Measurements from ENCODE around the gene PGC.

Gene PGC

DNA sequence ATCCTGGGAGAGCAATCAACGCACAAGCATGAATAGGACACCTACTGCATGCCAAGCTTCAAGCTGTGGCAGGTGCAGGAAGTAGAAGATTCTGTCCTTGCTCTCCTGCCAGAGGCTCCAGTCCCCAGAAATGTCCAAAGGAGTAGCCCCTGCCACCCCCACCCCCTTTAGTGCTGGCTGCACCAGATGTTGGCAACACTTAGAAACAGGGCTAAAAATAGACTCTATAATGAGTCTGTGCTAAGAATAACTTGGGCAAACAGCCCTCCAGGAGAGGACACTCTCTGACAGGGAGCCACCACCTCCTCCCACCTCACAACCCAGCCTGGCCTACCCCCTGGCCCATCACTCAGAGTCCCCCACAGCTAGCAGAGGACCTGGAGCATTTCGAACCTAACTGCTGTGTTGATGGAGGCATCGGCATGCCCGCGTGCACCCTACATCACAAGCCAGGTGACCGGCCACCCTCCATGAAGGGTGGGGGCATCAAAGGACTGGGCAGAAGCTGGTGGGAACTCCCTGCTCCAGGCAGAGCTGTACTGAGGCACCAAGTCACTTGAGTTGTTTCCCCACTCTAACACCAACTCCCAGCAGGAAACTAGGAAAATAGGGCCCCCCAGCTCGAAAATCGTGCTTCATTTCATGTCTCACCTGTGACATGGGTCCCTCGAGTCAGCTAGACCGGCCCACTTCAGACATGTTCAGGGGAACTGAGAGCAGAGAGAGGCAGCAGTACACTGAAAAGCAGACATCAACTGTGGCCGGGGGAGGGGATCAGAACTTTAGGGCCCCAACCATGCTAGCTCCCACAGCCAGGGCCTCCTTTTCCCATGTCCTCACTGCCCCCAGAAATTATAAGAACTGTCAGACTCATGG lies 30.4 kb downstream of the PGC start:
- ChIA-PET CTCF (interaction anchor here (0.8 to 3.3 kb wide), 8 partner anchors 11 to 59 kb away, joined by 3 to 23 read pairs (median 4); no protein-coding TSS in a partner anchor), POLR2A (interaction anchor here (0.6 kb wide), 2 partner anchors 589 to 595 kb away, joined by 3 read pairs; no protein-coding TSS in a partner anchor)
- peaks cover 0 to 2% (median 0%) of the 10 kb centered on the region in 4 experiments for H3K36me3 ChIP-seq (ENCODE audit: control insufficient read depth in 4 of 4, insufficient read depth in 4 of 4, low read length in 3 of 4)
- peaks cover 0 to 41% (median 2%) of the 10 kb centered on the region in 4 experiments for H3K4me1 ChIP-seq (ENCODE audit: control extremely low read depth in 1 of 4, control insufficient read depth in 4 of 4, insufficient read depth in 4 of 4, low read length in 3 of 4)
- DNase-seq, result no peak
- H3K27ac ChIP-seq (ENCODE audit: insufficient read depth in 1 of 2, low read depth in 1 of 2, low read length in 2 of 2, poor library complexity in 1 of 2, severe bottlenecking in 2 of 2), result no peak overlapping the region
- 93% methylated on average over 11 of the region's 11 CpGs for WGBS (ENCODE audit: insufficient coverage)
- no peaks in the 10 kb centered on the region for H3K27me3 ChIP-seq (replicated peaks in 2 of 5; ENCODE audit: control insufficient read depth in 4 of 5, insufficient read depth in 5 of 5, low read length in 4 of 5)
- no peak overlapping the region for H3K4me3 ChIP-seq (ENCODE audit: control insufficient read depth in 1 of 7, extremely low read depth in 1 of 7, insufficient read depth in 4 of 7, low read depth in 2 of 7, low read length in 6 of 7)
- H3K9me3 ChIP-seq (ENCODE audit: control extremely low read depth in 1 of 5, control insufficient read depth in 4 of 5, insufficient read depth in 2 of 5, low read depth in 1 of 5, low read length in 4 of 5), result no peaks in the 10 kb centered on the region

DNA sequence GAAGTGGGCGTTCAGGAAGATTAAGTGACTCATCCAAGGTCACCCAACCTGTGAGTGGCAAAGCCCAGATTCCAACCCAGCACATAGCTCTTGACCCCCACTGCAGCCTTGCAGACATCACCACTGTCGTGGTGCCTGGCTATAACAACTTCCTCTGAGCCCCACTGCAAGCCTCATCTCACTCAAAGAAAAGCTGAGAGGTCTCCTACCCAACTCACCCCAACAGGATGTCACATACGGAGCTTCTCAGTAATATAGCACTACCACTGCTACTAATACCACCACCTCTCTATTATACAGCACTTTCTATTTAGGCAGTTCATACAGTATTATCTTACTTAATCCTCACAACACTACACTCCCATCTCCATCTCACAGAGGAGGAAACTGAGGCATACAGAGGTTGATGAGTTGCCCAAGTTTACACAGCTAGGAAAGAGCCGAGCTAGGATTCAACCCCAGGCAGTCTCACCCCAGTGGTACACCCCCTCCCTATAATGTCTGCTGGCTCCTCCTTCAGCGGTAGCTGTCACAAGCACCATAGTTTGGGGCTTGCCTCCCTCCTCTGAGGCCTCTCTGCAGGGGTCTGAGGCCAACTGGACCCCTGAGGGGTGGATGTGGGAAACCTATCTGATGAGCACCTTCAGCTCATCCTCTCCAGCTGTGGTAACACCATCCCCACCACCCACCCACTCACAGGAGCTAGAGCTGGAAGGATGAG lies 31.2 kb downstream of the PGC start:
- Histone ChIP-seq H3K9me3 (ENCODE audit: control extremely low read depth in 1 of 5, control insufficient read depth in 4 of 5, insufficient read depth in 2 of 5, low read depth in 1 of 5, low read length in 4 of 5) (no peaks in the 10 kb centered on the region), H3K27me3 (replicated peaks in 2 of 5; ENCODE audit: control insufficient read depth in 4 of 5, insufficient read depth in 5 of 5, low read length in 4 of 5) (no peaks in the 10 kb centered on the region), H3K4me3 (ENCODE audit: control insufficient read depth in 1 of 7, extremely low read depth in 1 of 7, insufficient read depth in 4 of 7, low read depth in 2 of 7, low read length in 6 of 7) (no peak overlapping the region), H3K4me1 (ENCODE audit: control extremely low read depth in 1 of 4, control insufficient read depth in 4 of 4, insufficient read depth in 4 of 4, low read length in 3 of 4) (peaks cover 0 to 41% (median 2%) of the 10 kb centered on the region in 4 experiments), H3K36me3 (ENCODE audit: control insufficient read depth in 4 of 4, insufficient read depth in 4 of 4, low read length in 3 of 4) (peaks cover 0 to 2% (median 0%) of the 10 kb centered on the region in 4 experiments), H3K27ac (ENCODE audit: insufficient read depth in 1 of 2, low read depth in 1 of 2, low read length in 2 of 2, poor library complexity in 1 of 2, severe bottlenecking in 2 of 2) (no peak overlapping the region)
- CTCF ChIA-PET, result interaction anchor here (1.0 to 3.3 kb wide), 4 partner anchors 10 to 59 kb away, joined by 3 to 23 read pairs (median 6); no protein-coding TSS in a partner anchor
- WGBS (ENCODE audit: insufficient coverage), result 83% methylated on average over 4 of the region's 5 CpGs
- POLR2A ChIA-PET, result interaction anchor here (0.6 kb wide), 1 partner anchor 596 kb away, joined by 3 read pairs; no protein-coding TSS in a partner anchor
- DNase-seq, result no peak

DNA sequence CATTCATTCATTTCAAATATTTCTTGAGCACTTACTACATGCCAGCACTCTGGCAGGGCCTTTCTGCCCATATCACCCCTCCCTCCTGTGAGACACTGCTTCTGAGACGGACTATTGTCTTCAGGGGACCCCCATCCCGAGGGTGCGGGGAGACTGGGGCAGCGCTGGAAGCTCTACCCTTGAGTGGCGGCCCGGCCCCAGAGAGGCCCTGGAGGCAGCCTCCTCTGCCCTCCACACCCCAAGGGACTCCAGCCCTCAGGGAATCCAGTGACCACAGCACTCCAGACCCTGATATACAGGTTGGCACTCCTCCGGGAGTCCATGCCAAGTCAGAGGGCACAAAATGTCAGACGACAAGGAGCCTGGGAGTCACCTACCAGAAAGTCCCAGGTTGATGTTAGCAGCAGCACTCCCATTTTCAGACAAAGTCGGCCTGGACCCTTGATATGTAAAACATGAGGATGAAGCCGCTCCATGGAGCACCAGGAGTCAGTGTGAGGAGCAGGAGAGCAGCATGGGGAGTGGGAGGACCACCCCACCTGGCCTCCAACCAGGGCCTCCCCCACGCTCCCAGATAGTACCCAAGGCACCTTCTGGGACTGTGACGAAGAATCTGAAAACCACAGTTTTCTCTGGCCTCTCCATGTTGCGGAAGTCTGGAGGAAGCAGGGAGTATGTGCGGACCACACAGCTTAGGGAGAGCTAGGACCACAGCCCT lies 32.5 kb downstream of the PGC start:
- no peaks in the 10 kb centered on the region for H3K9me3 ChIP-seq (ENCODE audit: control extremely low read depth in 1 of 5, control insufficient read depth in 4 of 5, insufficient read depth in 2 of 5, low read depth in 1 of 5, low read length in 4 of 5)
- no peak for DNase-seq
- WGBS (ENCODE audit: insufficient coverage), result 96% methylated on average over 11 of the region's 14 CpGs
- peaks cover 0 to 41% (median 2%) of the 10 kb centered on the region in 4 experiments for H3K4me1 ChIP-seq (ENCODE audit: control extremely low read depth in 1 of 4, control insufficient read depth in 4 of 4, insufficient read depth in 4 of 4, low read length in 3 of 4)
- H3K4me3 ChIP-seq (ENCODE audit: control insufficient read depth in 1 of 7, extremely low read depth in 1 of 7, insufficient read depth in 4 of 7, low read depth in 2 of 7, low read length in 6 of 7), result no peak overlapping the region
- POLR2A ChIA-PET, result no interaction called here
- CTCF ChIA-PET, result interaction anchor here (1.1 to 3.3 kb wide), 3 partner anchors 8 to 54 kb away, joined by 3 to 23 read pairs (median 12); no protein-coding TSS in a partner anchor
- H3K36me3 ChIP-seq (ENCODE audit: control insufficient read depth in 4 of 4, insufficient read depth in 4 of 4, low read length in 3 of 4), result no peaks in the 10 kb centered on the region
- H3K27me3 ChIP-seq (replicated peaks in 2 of 5; ENCODE audit: control insufficient read depth in 4 of 5, insufficient read depth in 5 of 5, low read length in 4 of 5), result no peaks in the 10 kb centered on the region
- H3K27ac ChIP-seq (ENCODE audit: insufficient read depth in 1 of 2, low read depth in 1 of 2, low read length in 2 of 2, poor library complexity in 1 of 2, severe bottlenecking in 2 of 2), result no peak overlapping the region

DNA sequence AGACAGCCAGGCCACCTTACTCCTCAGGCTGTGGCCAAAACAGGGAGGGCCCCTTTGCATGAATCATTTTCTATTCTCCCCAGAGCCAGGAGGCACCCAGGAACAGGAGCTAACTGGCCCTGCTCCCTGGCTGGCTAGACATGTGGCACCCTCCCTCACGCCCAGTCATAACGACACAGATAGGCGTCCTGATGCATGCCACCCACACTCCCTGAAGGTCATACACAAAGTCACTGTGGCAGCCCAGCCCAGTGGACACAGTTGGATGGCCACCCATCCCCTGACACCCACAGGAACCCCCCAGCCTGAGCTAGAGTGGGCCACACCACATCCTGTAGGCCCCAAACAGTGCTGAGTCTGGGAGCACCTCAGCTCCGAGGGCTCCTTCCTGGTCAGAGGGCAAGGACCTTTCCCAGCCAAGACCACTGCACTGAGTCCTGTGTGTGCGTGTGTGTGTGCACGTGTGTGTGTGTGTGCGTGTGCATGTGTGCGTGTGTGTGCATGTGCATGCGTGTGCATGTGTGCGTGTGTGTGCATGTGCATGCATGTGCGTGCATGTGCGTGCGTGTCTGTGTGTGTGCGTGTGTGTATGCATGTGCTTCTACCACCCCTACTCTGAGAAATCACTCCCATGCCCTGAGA lies 33.4 kb downstream of the PGC start:
- Histone ChIP-seq H3K4me1 (ENCODE audit: control extremely low read depth in 1 of 4, control insufficient read depth in 4 of 4, insufficient read depth in 4 of 4, low read length in 3 of 4) (peaks cover 0 to 41% (median 2%) of the 10 kb centered on the region in 4 experiments), H3K27ac (ENCODE audit: insufficient read depth in 1 of 2, low read depth in 1 of 2, low read length in 2 of 2, poor library complexity in 1 of 2, severe bottlenecking in 2 of 2) (no peak overlapping the region), H3K27me3 (replicated peaks in 2 of 5; ENCODE audit: control insufficient read depth in 4 of 5, insufficient read depth in 5 of 5, low read length in 4 of 5) (no peaks in the 10 kb centered on the region), H3K4me3 (ENCODE audit: control insufficient read depth in 1 of 7, extremely low read depth in 1 of 7, insufficient read depth in 4 of 7, low read depth in 2 of 7, low read length in 6 of 7) (no peak overlapping the region), H3K36me3 (ENCODE audit: control insufficient read depth in 4 of 4, insufficient read depth in 4 of 4, low read length in 3 of 4) (no peaks in the 10 kb centered on the region), H3K9me3 (ENCODE audit: control extremely low read depth in 1 of 5, control insufficient read depth in 4 of 5, insufficient read depth in 2 of 5, low read depth in 1 of 5, low read length in 4 of 5) (no peaks in the 10 kb centered on the region)
- 100% methylated on average over 4 of the region's 14 CpGs for WGBS (ENCODE audit: insufficient coverage)
- ChIA-PET CTCF (interaction anchor here (0.9 to 3.3 kb wide), 6 partner anchors 8 to 111 kb away, joined by 3 to 23 read pairs (median 4); no protein-coding TSS in a partner anchor), POLR2A (no interaction called here)
- DNase-seq, result no peak

DNA sequence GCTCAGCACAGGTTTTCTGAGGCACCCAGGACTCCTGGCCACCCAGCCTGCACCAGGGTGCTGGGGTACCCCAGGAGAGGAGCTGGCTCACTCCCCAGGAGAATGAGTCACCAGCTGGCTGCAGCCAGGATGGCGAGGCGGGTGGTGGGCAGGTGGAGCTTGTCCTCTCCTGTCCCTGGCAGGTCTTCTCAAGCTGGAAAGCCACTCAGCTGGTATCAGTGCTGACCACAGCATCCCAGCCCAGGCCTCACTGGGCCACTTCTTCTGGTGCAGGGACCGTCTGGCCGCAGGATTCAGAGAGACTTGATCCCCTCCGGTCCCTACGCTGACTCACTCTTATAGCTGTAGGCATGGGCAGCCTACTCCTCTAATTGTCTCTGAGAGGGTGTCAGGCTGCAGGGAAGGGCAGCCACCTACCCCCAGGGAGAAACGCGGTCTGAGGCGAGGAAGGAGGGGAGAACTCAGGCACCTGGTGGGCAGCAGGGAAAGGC lies 34.0 kb downstream of the PGC start:
- ChIA-PET CTCF (interaction anchor here (0.9 to 3.3 kb wide), 6 partner anchors 10 to 111 kb away, joined by 3 to 12 read pairs (median 4); no protein-coding TSS in a partner anchor), POLR2A (no interaction called here)
- Histone ChIP-seq H3K36me3 (ENCODE audit: control insufficient read depth in 4 of 4, insufficient read depth in 4 of 4, low read length in 3 of 4) (no peaks in the 10 kb centered on the region), H3K27ac (ENCODE audit: insufficient read depth in 1 of 2, low read depth in 1 of 2, low read length in 2 of 2, poor library complexity in 1 of 2, severe bottlenecking in 2 of 2) (no peak overlapping the region), H3K9me3 (ENCODE audit: control extremely low read depth in 1 of 5, control insufficient read depth in 4 of 5, insufficient read depth in 2 of 5, low read depth in 1 of 5, low read length in 4 of 5) (no peaks in the 10 kb centered on the region), H3K4me3 (ENCODE audit: control insufficient read depth in 1 of 7, extremely low read depth in 1 of 7, insufficient read depth in 4 of 7, low read depth in 2 of 7, low read length in 6 of 7) (no peak overlapping the region), H3K27me3 (replicated peaks in 2 of 5; ENCODE audit: control insufficient read depth in 4 of 5, insufficient read depth in 5 of 5, low read length in 4 of 5) (no peaks in the 10 kb centered on the region), H3K4me1 (ENCODE audit: control extremely low read depth in 1 of 4, control insufficient read depth in 4 of 4, insufficient read depth in 4 of 4, low read length in 3 of 4) (peaks cover 0 to 42% (median 3%) of the 10 kb centered on the region in 4 experiments)
- DNase-seq, result no peak
- 77% methylated on average over 8 of the region's 9 CpGs for WGBS (ENCODE audit: insufficient coverage)

DNA sequence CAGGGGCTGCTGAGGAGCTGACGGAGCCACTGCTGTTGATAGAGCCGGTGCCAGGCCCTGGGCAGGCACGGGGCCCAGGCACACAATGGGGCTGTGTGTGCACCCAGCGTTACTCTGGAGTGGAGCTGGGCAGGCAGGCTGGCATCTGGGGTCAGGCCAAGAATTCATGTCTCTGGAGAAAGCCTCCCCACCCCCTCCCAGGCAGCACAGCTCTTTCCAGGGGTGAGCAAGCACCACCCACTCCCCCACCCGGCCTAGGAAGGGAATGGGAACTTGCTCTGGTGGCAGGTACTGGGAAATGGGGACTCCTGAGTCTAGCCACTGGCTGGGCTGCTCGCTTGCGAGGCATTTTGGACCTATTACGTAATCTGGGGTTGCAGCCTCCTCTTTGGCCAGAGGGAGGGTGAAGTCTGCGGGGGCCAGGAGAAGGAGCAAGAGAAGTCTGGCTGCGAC lies 34.5 kb downstream of the PGC start:
- Histone ChIP-seq H3K27ac (ENCODE audit: insufficient read depth in 1 of 2, low read depth in 1 of 2, low read length in 2 of 2, poor library complexity in 1 of 2, severe bottlenecking in 2 of 2) (no peak overlapping the region), H3K36me3 (ENCODE audit: control insufficient read depth in 4 of 4, insufficient read depth in 4 of 4, low read length in 3 of 4) (no peaks in the 10 kb centered on the region), H3K27me3 (replicated peaks in 2 of 5; ENCODE audit: control insufficient read depth in 4 of 5, insufficient read depth in 5 of 5, low read length in 4 of 5) (no peaks in the 10 kb centered on the region), H3K4me3 (ENCODE audit: control insufficient read depth in 1 of 7, extremely low read depth in 1 of 7, insufficient read depth in 4 of 7, low read depth in 2 of 7, low read length in 6 of 7) (no peak overlapping the region), H3K9me3 (ENCODE audit: control extremely low read depth in 1 of 5, control insufficient read depth in 4 of 5, insufficient read depth in 2 of 5, low read depth in 1 of 5, low read length in 4 of 5) (no peaks in the 10 kb centered on the region), H3K4me1 (ENCODE audit: control extremely low read depth in 1 of 4, control insufficient read depth in 4 of 4, insufficient read depth in 4 of 4, low read length in 3 of 4) (peaks cover 0 to 47% (median 8%) of the 10 kb centered on the region in 4 experiments)
- ChIA-PET POLR2A (no interaction called here), CTCF (interaction anchor here (0.9 to 3.3 kb wide), 6 partner anchors 10 to 110 kb away, joined by 3 to 12 read pairs (median 4); no protein-coding TSS in a partner anchor)
- DNase-seq, result no peak
- WGBS (ENCODE audit: insufficient coverage), result 94% methylated on average over 8 of the region's 10 CpGs

Measured in common myeloid progenitor, CD34-positive (primary cell).